ENCODE results near the gene RABAC1. TPM values are rescaled to one million over a fixed set of nuclear protein-coding genes. Genes with fewer than 3 reads are reported as not detected.

The RABAC1 gene
- total and polyA plus RNA-seq, 2 of the 4 experiments (the other 2 are of a cell fraction), result 117 to 276 TPM

- peaks cover 17% of the 10 kb centered on the region for H3K4me1 ChIP-seq (ENCODE audit: control insufficient read depth, insufficient read depth, low read length)
- in situ Hi-C loops (cut with MboI; ENCODE audit: low sequenced_read_pairs), result no loop called here
- H3K23ac ChIP-seq (ENCODE audit: low read depth, low read length), result no peak overlapping the region
- dilution Hi-C loops (cut with HindIII; ENCODE audit: low sequenced_read_pairs, unreplicated experiment), result no loop called here
- H3K9ac ChIP-seq (ENCODE audit: low read depth, low read length), result no peak overlapping the region
- H3K14ac ChIP-seq (replicated peaks; ENCODE audit: low read depth, low read length), result no peak overlapping the region
- no peak overlapping the region for H2BK5ac ChIP-seq (ENCODE audit: low read depth, low read length, poor library complexity, severe bottlenecking)
- no peak overlapping the region for H3K27ac ChIP-seq (ENCODE audit: insufficient read depth, low read length)
- POLR2A ChIA-PET (ENCODE audit: unreplicated experiment), result no interaction called here
- H3K36me3 ChIP-seq (ENCODE audit: control insufficient read depth, insufficient read depth, low read length), result no peaks in the 10 kb centered on the region
- no peaks in the 10 kb centered on the region for H3K9me3 ChIP-seq (ENCODE audit: control insufficient read depth, insufficient read depth, low read length)
- peaks cover 78% of the 10 kb centered on the region for H3K27me3 ChIP-seq (ENCODE audit: control insufficient read depth, insufficient read depth, low read length)
- H2AK5ac ChIP-seq (ENCODE audit: low read depth, low read length), result no peak overlapping the region
- no TSS peak for BruUV-seq (replicated peaks)
- TF ChIP-seq CEBPB (IDR thresholded peaks at IDR 0.05; ENCODE audit: low read depth, low read length) (no peak), POLR2A (IDR thresholded peaks at IDR 0.05; ENCODE audit: low read depth, low read length) (no peak), USF2 (IDR thresholded peaks at IDR 0.05; ENCODE audit: low read depth, low read length) (no peak), RFX5 (IDR thresholded peaks at IDR 0.05; ENCODE audit: low read depth, low read length) (no peak), NFE2L2 (IDR thresholded peaks at IDR 0.05; ENCODE audit: low read depth, low read length) (no peak), FOS (IDR thresholded peaks at IDR 0.05; ENCODE audit: low read depth, low read length) (no peak)
- H2BK20ac ChIP-seq (ENCODE audit: low read depth, low read length), result no peak overlapping the region
- no peak overlapping the region for H3K4me3 ChIP-seq (ENCODE audit: insufficient read depth, low read depth, low read length)
- DNase-seq, result no peak
- H2AFZ ChIP-seq (replicated peaks; ENCODE audit: low read length, poor library complexity), result no peak overlapping the region
- H3K4ac ChIP-seq (ENCODE audit: low read depth, low read length), result no peak overlapping the region
- WGBS, 2 experiments (ENCODE audit: extremely low coverage in 2 of 2, insufficient read length in 1 of 2), result 15% methylated on average over 5 of the region's 11 CpGs; no CpG with 5 or more reads in 1 of the 2 experiments
- H2BK120ac ChIP-seq (ENCODE audit: low read depth, low read length), result no peak overlapping the region
- H4K91ac ChIP-seq (ENCODE audit: insufficient read depth, low read depth, low read length), result no peak overlapping the region
- H2BK15ac ChIP-seq (ENCODE audit: low read depth, low read length), result no peak overlapping the region
- H4K8ac ChIP-seq (ENCODE audit: low read depth in 2 of 2, low read length in 2 of 2), result no peak overlapping the region
- no peak for ATAC-seq (ENCODE audit: low read depth)
- H3K18ac ChIP-seq (ENCODE audit: low read depth, low read length), result no peak overlapping the region
- H4K20me1 ChIP-seq (ENCODE audit: insufficient read depth, low read length), result peaks cover 10% of the 10 kb centered on the region
- H3K79me1 ChIP-seq (ENCODE audit: low read depth in 1 of 2, low read length in 2 of 2), result no peaks in the 10 kb centered on the region
- H3K9me1 ChIP-seq (ENCODE audit: insufficient read depth, low read length), result no peaks in the 10 kb centered on the region; the same call in 1 of the 2 replicates
- H3K56ac ChIP-seq (ENCODE audit: extremely low read depth, insufficient read depth, low read length), result no peak overlapping the region
- no peak overlapping the region for H2AK9ac ChIP-seq (replicated peaks; ENCODE audit: low read depth, low read length, poor library complexity)
- intact Hi-C loops (cut with micrococcal nuclease), result loop anchor here (5.0 kb wide), 1 partner anchor 50 kb away; the partner anchor contains the start of gene ARHGEF1
- CTCF ChIA-PET, result no interaction called here
- H3K4me2 ChIP-seq (ENCODE audit: low read depth, low read length), result no peak overlapping the region
- no peak overlapping the region for H4K5ac ChIP-seq (ENCODE audit: low read depth, low read length)
These were observed 26.8 kb downstream of the RABAC1 start for GRCh38 chr19:41932259-41932719.

Measured in IMR-90 (cell line).